Calu3 (cell line): ENCODE measurements around the gene EPB41L5. TPM values are rescaled to one million over a fixed set of nuclear protein-coding genes. Genes with fewer than 3 reads are reported as not detected.

Experiments used
- BruUV-seq: library from RNA; stranded (reverse); fragments of 400-500 nt; replicated peaks from 2 replicates; lab custom pipeline; 2021; lab: Mats Ljungman, UMichigan
- CTCF ChIA-PET: fragments of 300-600 bp; sonication (Branson Sonifier 250); formaldehyde crosslinking; loops from one replicate; lab custom pipeline; 2022; ENCODE audit warnings: antibody characterized with exemption; lab: Charles Lee
- DNase-seq: peaks from one replicate; pipeline ENCODE4 v3.0.0; 2022
- H3K27ac Mint-ChIP-seq: one replicate; pipeline ENCODE4 v1.8.0; 2022; ENCODE audit warnings: mixed read lengths; ENCODE audit not compliant: unreplicated experiment
- H3K27me3 Mint-ChIP-seq: one replicate; pipeline ENCODE4 v1.8.0; 2022; ENCODE audit warnings: mixed read lengths; ENCODE audit not compliant: unreplicated experiment
- H3K36me3 Mint-ChIP-seq: one replicate; pipeline ENCODE4 v1.8.0; 2022; ENCODE audit warnings: mild to moderate bottlenecking, moderate library complexity, mixed read lengths; ENCODE audit not compliant: insufficient read depth, unreplicated experiment
- H3K4me1 Mint-ChIP-seq: one replicate; pipeline ENCODE4 v1.8.0; 2022; ENCODE audit warnings: mild to moderate bottlenecking, low read depth, mixed read lengths; ENCODE audit not compliant: unreplicated experiment
- H3K4me3 Mint-ChIP-seq: one replicate; pipeline ENCODE4 v1.8.0; 2022; ENCODE audit warnings: mild to moderate bottlenecking, low read depth, moderate library complexity, mixed read lengths; ENCODE audit not compliant: unreplicated experiment
- H3K9me3 Mint-ChIP-seq: one replicate; pipeline ENCODE4 v1.8.0; 2022; ENCODE audit warnings: low read depth, mixed read lengths; ENCODE audit not compliant: unreplicated experiment
- intact Hi-C: fragments of 100-400 bp; cut with micrococcal nuclease; formaldehyde crosslinking; loops from one replicate; pipeline ENCODE4 v1.10.0; 2022; ENCODE audit not compliant: unreplicated experiment
- total RNA-seq: library from RNA; stranded (reverse); gene quantifications from 2 replicates; pipeline ENCODE4 v1.2.3, GENCODE V29; 2022
- TF ChIP-seq, protein P1 (sequence below): fragments of 200-600 bp; IDR thresholded peaks from one replicate; pipeline ENCODE4 v1.8.0; 2022; ENCODE audit warnings: antibody characterized with exemption; ENCODE audit not compliant: unreplicated experiment

The EPB41L5 gene
- total RNA-seq, 1 experiment from 2014 or later = 27.7 TPM

DNA sequence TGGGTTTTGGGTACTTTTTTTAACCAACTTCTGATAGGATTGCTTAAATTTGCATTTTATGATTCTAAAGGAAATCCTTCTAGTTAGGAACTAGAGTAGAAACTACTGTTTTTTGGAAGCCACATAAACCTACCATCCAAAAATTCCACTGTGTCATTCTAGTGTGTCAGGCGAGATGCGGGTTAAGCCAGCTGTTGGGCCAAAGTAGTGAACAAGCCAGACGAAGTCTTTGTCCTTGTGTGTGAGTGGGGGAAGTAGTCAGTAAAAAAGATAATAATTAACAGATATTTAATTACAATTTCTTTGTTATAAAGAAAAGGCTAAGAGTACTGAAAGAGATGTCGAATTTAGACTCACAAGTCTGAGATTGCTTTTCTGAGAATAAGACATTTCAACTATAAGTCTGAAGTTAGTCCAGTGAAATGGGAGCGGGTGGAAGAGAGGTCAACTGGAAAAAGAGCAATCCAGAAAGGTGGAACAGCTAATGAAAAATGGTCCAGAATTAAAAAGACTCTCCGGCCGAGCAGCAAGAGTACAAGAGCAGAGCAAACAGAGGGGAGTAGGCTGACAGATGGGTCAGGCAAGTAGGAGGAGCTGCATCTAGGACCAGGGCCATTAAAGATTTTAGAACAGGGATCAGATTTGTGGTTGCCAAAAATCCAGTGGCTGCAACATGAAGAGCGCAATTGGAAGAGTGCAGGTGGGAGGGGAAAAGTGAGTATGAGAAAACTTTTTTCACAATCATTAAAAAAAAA is 1.5 kb downstream of the EPB41L5 start:
- Mint-ChIP-seq H3K4me1 (peaks cover 48% of the 10 kb centered on the region), H3K4me3 (peak overlapping the region; percentile 84), H3K27ac (no peak overlapping the region), H3K9me3 (no peaks in the 10 kb centered on the region), H3K36me3 (peaks cover 35% of the 10 kb centered on the region), H3K27me3 (no peaks in the 10 kb centered on the region)
- CTCF ChIA-PET = interaction anchor here (0.7 to 1.2 kb wide), 2 partner anchors 12 to 64 kb away, joined by 5 to 9 read pairs; no protein-coding TSS in a partner anchor
- TF ChIP-seq, protein P1, sequence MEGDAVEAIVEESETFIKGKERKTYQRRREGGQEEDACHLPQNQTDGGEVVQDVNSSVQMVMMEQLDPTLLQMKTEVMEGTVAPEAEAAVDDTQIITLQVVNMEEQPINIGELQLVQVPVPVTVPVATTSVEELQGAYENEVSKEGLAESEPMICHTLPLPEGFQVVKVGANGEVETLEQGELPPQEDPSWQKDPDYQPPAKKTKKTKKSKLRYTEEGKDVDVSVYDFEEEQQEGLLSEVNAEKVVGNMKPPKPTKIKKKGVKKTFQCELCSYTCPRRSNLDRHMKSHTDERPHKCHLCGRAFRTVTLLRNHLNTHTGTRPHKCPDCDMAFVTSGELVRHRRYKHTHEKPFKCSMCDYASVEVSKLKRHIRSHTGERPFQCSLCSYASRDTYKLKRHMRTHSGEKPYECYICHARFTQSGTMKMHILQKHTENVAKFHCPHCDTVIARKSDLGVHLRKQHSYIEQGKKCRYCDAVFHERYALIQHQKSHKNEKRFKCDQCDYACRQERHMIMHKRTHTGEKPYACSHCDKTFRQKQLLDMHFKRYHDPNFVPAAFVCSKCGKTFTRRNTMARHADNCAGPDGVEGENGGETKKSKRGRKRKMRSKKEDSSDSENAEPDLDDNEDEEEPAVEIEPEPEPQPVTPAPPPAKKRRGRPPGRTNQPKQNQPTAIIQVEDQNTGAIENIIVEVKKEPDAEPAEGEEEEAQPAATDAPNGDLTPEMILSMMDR = no peak
- intact Hi-C loops = loop anchor here (5.0 to 10.0 kb wide), 2 partner anchors 158 to 260 kb away; partner anchors contain the start of gene PTPN4
- BruUV-seq = no TSS peak
- DNase-seq = no peak

DNA sequence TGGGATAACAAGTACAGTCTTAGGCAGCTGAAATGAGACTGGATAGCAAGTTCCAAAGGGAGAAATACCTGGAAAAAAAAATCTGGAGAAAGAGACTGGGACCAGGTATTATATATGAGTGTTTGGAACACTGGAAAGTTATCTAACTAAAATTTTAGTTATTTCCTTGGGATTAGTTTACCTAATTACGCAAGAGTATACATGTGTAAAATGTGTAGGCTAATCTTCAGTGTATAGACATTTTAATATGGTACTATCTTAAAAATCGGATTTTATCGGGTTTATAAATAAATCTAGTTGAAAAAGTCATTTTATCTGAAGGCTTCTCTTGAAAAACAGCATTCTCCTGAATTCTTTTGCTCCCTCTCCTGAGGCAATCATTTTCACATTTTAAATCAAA is 3.9 kb downstream of the EPB41L5 start:
- no peak overlapping the region for H3K27ac Mint-ChIP-seq
- no peak overlapping the region for H3K4me3 Mint-ChIP-seq
- no TSS peak for BruUV-seq
- no peak for DNase-seq
- H3K4me1 Mint-ChIP-seq = peaks cover 37% of the 10 kb centered on the region
- no peaks in the 10 kb centered on the region for H3K9me3 Mint-ChIP-seq
- H3K36me3 Mint-ChIP-seq = peaks cover 28% of the 10 kb centered on the region
- no peaks in the 10 kb centered on the region for H3K27me3 Mint-ChIP-seq
- CTCF ChIA-PET = no interaction called here
- TF ChIP-seq, protein P1 = no peak
- intact Hi-C loops = loop anchor here (10.0 kb wide), 1 partner anchor 262 kb away; the partner anchor contains the start of gene PTPN4

DNA sequence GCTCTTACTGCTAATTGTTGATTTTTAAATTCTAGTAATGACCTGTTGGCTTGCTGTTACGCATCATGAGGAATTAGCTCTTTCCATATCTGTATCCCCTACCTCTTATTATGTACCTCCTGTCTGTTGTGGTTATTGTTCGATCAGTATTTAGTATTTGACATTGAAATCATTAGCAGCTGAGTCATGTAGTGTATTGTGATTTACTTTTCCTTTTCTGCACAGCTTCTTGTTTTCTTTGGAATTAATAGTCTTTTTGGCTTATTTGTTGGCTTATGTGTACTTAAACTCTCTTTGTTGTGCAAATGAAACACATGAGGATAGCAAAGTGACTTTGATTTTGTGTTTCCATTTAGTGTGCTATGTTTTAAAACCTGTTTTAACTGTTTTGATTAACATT is 4.3 kb downstream of the EPB41L5 start:
- Mint-ChIP-seq H3K27ac (no peak overlapping the region), H3K9me3 (no peaks in the 10 kb centered on the region), H3K27me3 (no peaks in the 10 kb centered on the region), H3K36me3 (peaks cover 24% of the 10 kb centered on the region), H3K4me3 (no peak overlapping the region), H3K4me1 (peaks cover 33% of the 10 kb centered on the region)
- DNase-seq = no peak
- TF ChIP-seq, protein P1 = no peak
- CTCF ChIA-PET = no interaction called here
- BruUV-seq = no TSS peak
- intact Hi-C loops = loop anchor here (10.0 kb wide), 1 partner anchor 262 kb away; the partner anchor contains the start of gene PTPN4

DNA sequence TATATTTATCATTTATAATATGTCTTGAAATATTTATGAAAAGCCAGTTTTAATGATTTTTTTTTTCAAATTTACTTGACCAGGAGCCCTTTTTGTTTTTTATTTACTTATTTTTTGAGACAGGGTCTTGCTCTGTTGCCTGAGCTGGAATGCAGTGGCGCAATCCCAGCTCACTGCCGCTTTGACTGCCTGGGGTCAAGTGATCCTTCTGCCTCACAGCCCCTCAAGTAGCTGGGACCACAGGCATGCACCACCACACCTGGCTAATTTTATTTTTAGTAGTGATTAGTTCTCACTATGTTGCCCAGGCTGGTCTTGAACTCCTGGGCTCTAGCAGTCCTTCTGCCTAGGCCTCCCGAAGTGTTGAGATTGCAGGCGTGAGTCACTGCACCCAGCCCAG is 5.7 kb downstream of the EPB41L5 start:
- Mint-ChIP-seq H3K9me3 (no peaks in the 10 kb centered on the region), H3K27me3 (no peaks in the 10 kb centered on the region), H3K36me3 (peaks cover 11% of the 10 kb centered on the region), H3K4me1 (peaks cover 27% of the 10 kb centered on the region), H3K27ac (no peak overlapping the region), H3K4me3 (no peak overlapping the region)
- BruUV-seq = no TSS peak
- TF ChIP-seq, protein P1 = no peak
- intact Hi-C loops = loop anchor here (10.0 kb wide), 1 partner anchor 264 kb away; the partner anchor contains the start of gene PTPN4
- DNase-seq = no peak
- CTCF ChIA-PET = no interaction called here
